HL-60 (cell line): ENCODE measurements around the gene LRP1B.

Experiments
- DNase-seq, 2 experiments: peaks; one replicate each; pipeline ENCODE4 v3.0.0-alpha.2; 2010 to 2020; ENCODE audit warnings: low read depth in 1 of 2, low spot score in 1 of 2
- H3K27ac ChIP-seq: fragments of 250-450 bp; sonication (Bioruptor Pico); replicated peaks from 2 replicates; pipeline ENCODE4 v1.5.1; 2020; ENCODE audit warnings: mild to moderate bottlenecking, moderate library complexity
- H3K27me3 ChIP-seq: fragments of 250-450 bp; sonication (Bioruptor Pico); 2 replicates; pipeline ENCODE4 v1.5.1; 2021; ENCODE audit warnings: mild to moderate bottlenecking, moderate library complexity; ENCODE audit not compliant: insufficient read depth, poor library complexity, severe bottlenecking
- H3K4me3 ChIP-seq: replicated peaks from 2 replicates; pipeline ENCODE4 v1.5.1; 2011; ENCODE audit warnings: mild to moderate bottlenecking, control low read depth, low read length; ENCODE audit not compliant: insufficient read depth
- CTCF ChIP-seq: IDR thresholded peaks from one replicate; pipeline ENCODE4 v1.5.1; 2011; ENCODE audit warnings: low read length, control low read depth, inconsistent platforms; ENCODE audit not compliant: insufficient read depth
- GABPA ChIP-seq: IDR thresholded peaks from 2 replicates; pipeline ENCODE4 v1.6.1; 2012; ENCODE audit warnings: low read depth
- POLR2AphosphoS5 ChIP-seq: IDR thresholded peaks from 2 replicates; pipeline ENCODE4 v1.6.1; 2012; ENCODE audit warnings: low read depth
- REST ChIP-seq: IDR thresholded peaks from 2 replicates; pipeline ENCODE4 v1.6.1; 2012; ENCODE audit warnings: low read depth; ENCODE audit not compliant: insufficient replicate concordance
- SPI1 ChIP-seq: IDR thresholded peaks from 2 replicates; pipeline ENCODE4 v1.6.1; 2012; ENCODE audit warnings: low read depth, mild to moderate bottlenecking, borderline replicate concordance

The LRP1B gene

GRCh38 chr2:142069251-142069888 is 61.4 kb downstream of the LRP1B start:
- H3K4me3 ChIP-seq = no peak overlapping the region
- H3K27ac ChIP-seq = no peak overlapping the region
- H3K27me3 ChIP-seq = no peaks in the 10 kb centered on the region
- DNase-seq = no peak
- TF ChIP-seq SPI1 (no peak), GABPA (no peak), REST (no peak), CTCF (no peak), POLR2AphosphoS5 (no peak)

- Histone ChIP-seq H3K27ac (no peak overlapping the region), H3K4me3 (no peak overlapping the region), H3K27me3 (no peaks in the 10 kb centered on the region)
- no peak for TF ChIP-seq GABPA
- no peak for TF ChIP-seq REST
- TF ChIP-seq SPI1 = no peak
- no peak for TF ChIP-seq CTCF
- TF ChIP-seq POLR2AphosphoS5 = no peak
- DNase-seq = no peak
Measured at GRCh38 chr2:142065700-142066099, 65.1 kb downstream of the LRP1B start.

- DNase-seq = no peak
- H3K27me3 ChIP-seq = no peaks in the 10 kb centered on the region
- H3K4me3 ChIP-seq = no peak overlapping the region
- no peak overlapping the region for H3K27ac ChIP-seq
- TF ChIP-seq GABPA = no peak
- no peak for TF ChIP-seq SPI1
- no peak for TF ChIP-seq REST
- no peak for TF ChIP-seq CTCF
- TF ChIP-seq POLR2AphosphoS5 = no peak
Measured at GRCh38 chr2:142065156-142065555, 65.7 kb downstream of the LRP1B start.
